Right cardiac atrium (tissue), 5 donors: Measurements from ENCODE around the gene BSN. TPM values are rescaled to one million over a fixed set of nuclear protein-coding genes. Genes with fewer than 3 reads are reported as not detected.

ENCODE experiments used
- ATAC-seq, 2 donors: fragments of 200-7000 bp; cut with Tn5 transposase; one replicate each; pipeline versions ENCODE4 v1.8.0 to v1.9.1; 2020; ENCODE audit warnings: moderate library complexity in 2 of 2, mild to moderate bottlenecking in 1 of 2
- DNase-seq, 3 donors: peaks; one replicate each; pipeline ENCODE4 v3.0.0-alpha.2; 2020
- H3K27ac ChIP-seq: one replicate; pipeline ENCODE4 v1.5.1; 2013; ENCODE audit warnings: mild to moderate bottlenecking, low read length, control low read depth, moderate library complexity
- H3K27me3 ChIP-seq: one replicate; pipeline ENCODE4 v1.6.1; 2013; ENCODE audit not compliant: control insufficient read depth, insufficient read depth
- H3K4me1 ChIP-seq: one replicate; pipeline ENCODE4 v1.6.1; 2013; ENCODE audit warnings: low read length; ENCODE audit not compliant: control insufficient read depth, insufficient read depth
- H3K4me3 ChIP-seq: one replicate; pipeline ENCODE4 v1.5.1; 2013; ENCODE audit warnings: low read length, control low read depth
- H3K9me3 ChIP-seq: one replicate; pipeline ENCODE4 v1.6.1; 2013; ENCODE audit warnings: low read length; ENCODE audit not compliant: control insufficient read depth
- WGBS: extraction: QIAGEN DNeasy Blood & Tissue Kit; methylation state at CpG from one replicate; pipeline ENCODE4 v1.1.7; 2013; 5-methylcytosine and 5-hydroxymethylcytosine counted together
- intact Hi-C, 4 donors: fragments of 100-400 bp; cut with DNase I; formaldehyde crosslinking; loops; one replicate each; pipeline versions ENCODE4 v1.11.0 to v1.14.0; 2022 to 2023
- polyA plus RNA-seq: library from polyadenylated mRNA; stranded (reverse); fragments of 200-250 nt; gene quantifications from one replicate; pipeline ENCODE4 v1.2.3, GENCODE V29; 2013
- total RNA-seq, 4 donors: library from RNA; stranded (reverse); fragmentation: NEBNext Ultra II Directional; extraction: Animal tissue kit (Norgen Biotek cat#: 25700); gene quantifications; one replicate each; pipeline ENCODE4 v1.2.1, GENCODE V29; 2021
- donor health status: healthy with polysubstance abuse.
- donor health status: DM: no; HTN: yes; CAD: no.
- donor health status: DM: no; HTN: no; CAD: no.
- donor health status: DM: no; HTN: yes; CAD: no; lungs with severe emphysema.
- donor health status: DM: yes; HTN: yes; CAD: no.

BSN gene
- total and polyA plus RNA-seq, 5 donors = 0.25 to 1.4 (median 0.38) TPM

GRCh38 chr3:49647741-49648140 lies 93.5 kb downstream of the BSN start:
- Histone ChIP-seq H3K4me3 (no peak overlapping the region), H3K27ac (peak overlapping the region; percentile 70), H3K27me3 (no peaks in the 10 kb centered on the region), H3K4me1 (peaks cover 8% of the 10 kb centered on the region), H3K9me3 (no peaks in the 10 kb centered on the region)
- intact Hi-C loops = no loop called here
- 44% methylated on average over 2 of the region's 2 CpGs for WGBS
- ATAC-seq (peak; percentile 65 to 70), DNase-seq (no peak)

GRCh38 chr3:49648354-49649019 lies 94.2 kb downstream of the BSN start:
- H3K27ac ChIP-seq = peak overlapping the region; percentile 70
- H3K4me1 ChIP-seq = peaks cover 8% of the 10 kb centered on the region
- intact Hi-C loops = no loop called here
- DNase-seq (no peak), ATAC-seq (no peak)
- no peak overlapping the region for H3K4me3 ChIP-seq
- no peaks in the 10 kb centered on the region for H3K9me3 ChIP-seq
- no peaks in the 10 kb centered on the region for H3K27me3 ChIP-seq
- WGBS = 76% methylated on average over 3 of the region's 3 CpGs

- DNase-seq = no peak
- Histone ChIP-seq H3K4me1 (peaks cover 8% of the 10 kb centered on the region), H3K27me3 (no peaks in the 10 kb centered on the region), H3K27ac (no peak overlapping the region), H3K9me3 (no peaks in the 10 kb centered on the region), H3K4me3 (no peak overlapping the region)
- intact Hi-C loops = no loop called here
- 100% methylated on average over 1 of the region's 1 CpG for WGBS
- ATAC-seq = no peak
Measured at GRCh38 chr3:49649576-49649975, 95.3 kb downstream of the BSN start.

GRCh38 chr3:49650177-49650576 lies 95.9 kb downstream of the BSN start:
- DNase-seq = no peak
- Histone ChIP-seq H3K4me3 (no peak overlapping the region), H3K4me1 (peaks cover 8% of the 10 kb centered on the region), H3K27ac (no peak overlapping the region), H3K9me3 (no peaks in the 10 kb centered on the region), H3K27me3 (no peaks in the 10 kb centered on the region)
- no peak for ATAC-seq
- whole genome bisulfite sequencing = 67% methylated on average over 1 of the region's 1 CpG
- intact Hi-C loops = no loop called here

GRCh38 chr3:49650637-49651036 lies 96.4 kb downstream of the BSN start:
- H3K4me3 ChIP-seq = no peak overlapping the region
- H3K9me3 ChIP-seq = no peaks in the 10 kb centered on the region
- ATAC-seq (no peak), DNase-seq (peak in 1 of 3 donors; percentile 37)
- H3K4me1 ChIP-seq = peaks cover 8% of the 10 kb centered on the region
- 74% methylated on average over 8 of the region's 8 CpGs for WGBS
- intact Hi-C loops = no loop called here
- H3K27me3 ChIP-seq = no peaks in the 10 kb centered on the region
- no peak overlapping the region for H3K27ac ChIP-seq

- intact Hi-C loops = no loop called here
- Histone ChIP-seq H3K9me3 (no peaks in the 10 kb centered on the region), H3K27ac (no peak overlapping the region), H3K4me3 (no peak overlapping the region), H3K27me3 (no peaks in the 10 kb centered on the region), H3K4me1 (peaks cover 8% of the 10 kb centered on the region)
- ATAC-seq (no peak), DNase-seq (peak in 1 of 3 donors; percentile 41)
- 90% methylated on average over 36 of the region's 36 CpGs for WGBS
Measured at GRCh38 chr3:49652218-49652902, 98.1 kb downstream of the BSN start.

GRCh38 chr3:49652903-49653415 lies 98.7 kb downstream of the BSN start:
- DNase-seq (no peak), ATAC-seq (no peak)
- H3K4me1 ChIP-seq = peaks cover 8% of the 10 kb centered on the region

GRCh38 chr3:49653621-49654020 lies 99.3 kb downstream of the BSN start:
- no peak overlapping the region for H3K4me3 ChIP-seq
- 72% methylated on average over 8 of the region's 8 CpGs for WGBS
- intact Hi-C loops = no loop called here
- no peak overlapping the region for H3K27ac ChIP-seq
- no peak for ATAC-seq
- no peaks in the 10 kb centered on the region for H3K9me3 ChIP-seq
- no peaks in the 10 kb centered on the region for H3K27me3 ChIP-seq
- no peak for DNase-seq
- peaks cover 3% of the 10 kb centered on the region for H3K4me1 ChIP-seq

More at GRCh38 chr3:49652903-49653415, 98.7 kb downstream of the BSN start:
- Histone ChIP-seq H3K9me3 (no peaks in the 10 kb centered on the region), H3K27ac (no peak overlapping the region), H3K4me3 (no peak overlapping the region), H3K27me3 (no peaks in the 10 kb centered on the region)
- WGBS = 87% methylated on average over 21 of the region's 21 CpGs
- intact Hi-C loops = no loop called here

- Histone ChIP-seq H3K4me3 (no peak overlapping the region), H3K27me3 (no peaks in the 10 kb centered on the region), H3K27ac (no peak overlapping the region), H3K9me3 (no peaks in the 10 kb centered on the region), H3K4me1 (no peaks in the 10 kb centered on the region)
- intact Hi-C loops = no loop called here
- DNase-seq (peak in 1 of 3 donors; percentile 38), ATAC-seq (no peak)
- WGBS = 91% methylated on average over 17 of the region's 17 CpGs
Measured at GRCh38 chr3:49654176-49654825, 100.0 kb downstream of the BSN start.

- Histone ChIP-seq H3K27me3 (no peaks in the 10 kb centered on the region), H3K4me3 (no peak overlapping the region), H3K9me3 (no peaks in the 10 kb centered on the region), H3K4me1 (no peaks in the 10 kb centered on the region), H3K27ac (no peak overlapping the region)
- DNase-seq = peak in 1 of 3 donors; percentile 38
- no peak for ATAC-seq
- intact Hi-C loops = no loop called here
- 83% methylated on average over 10 of the region's 10 CpGs for WGBS
Measured at GRCh38 chr3:49654955-49655556, 100.8 kb downstream of the BSN start.
